GM12892 (cell line): Measurements from ENCODE around the gene ARPP21.

Experiments
- POLR2A ChIP-seq: IDR thresholded peaks from 2 replicates; pipeline ENCODE4 v1.6.1; 2011; ENCODE audit warnings: low read depth, low read length, control low read depth
- TAF1 ChIP-seq: IDR thresholded peaks from 2 replicates; pipeline ENCODE4 v1.6.1; 2011; ENCODE audit warnings: low read depth, mild to moderate bottlenecking, control low read depth, low read length, borderline replicate concordance

- no peak for TF ChIP-seq POLR2A
- no peak for TF ChIP-seq TAF1
Observed at GRCh38 chr3:35663471-35663870, 24.1 kb downstream of the ARPP21 start.
